SIG-M5 treated with dmso at 0.1 percent for 504 hours (cell line): ENCODE measurements around the gene CDKN2C.

ENCODE experiments used
- DNase-seq: peaks from one replicate; lab custom pipeline; 2025; ENCODE audit not compliant: unreplicated experiment; lab: John Stamatoyannopoulos, UW

CDKN2C gene

GRCh38 chr1:50964863-50965262 lies 5.2 kb upstream of the CDKN2C start:
- no peak for DNase-seq

GRCh38 chr1:50966991-50967390 lies 3.1 kb upstream of the CDKN2C start:
- no peak for DNase-seq

- DNase-seq, result peak; percentile 19
These were observed 2.5 kb upstream of the CDKN2C start for GRCh38 chr1:50967416-50968157.

GRCh38 chr1:50968158-50968820 lies 1.8 kb upstream of the CDKN2C start:
- DNase-seq, result peak; percentile 82

- DNase-seq, result peak; percentile 70
These were observed 1.0 kb upstream of the CDKN2C start for GRCh38 chr1:50968821-50969610.

- no peak for DNase-seq
These were observed 453 bp downstream of the CDKN2C start for GRCh38 chr1:50970509-50970887.

- no peak for DNase-seq
These were observed 1.0 kb downstream of the CDKN2C start for GRCh38 chr1:50970931-50971582.

- DNase-seq, result no peak
These were observed 1.8 kb downstream of the CDKN2C start for GRCh38 chr1:50971748-50972305.

- no peak for DNase-seq
These were observed 2.7 kb downstream of the CDKN2C start for GRCh38 chr1:50972766-50973165.

- DNase-seq, result no peak
These were observed 3.2 kb downstream of the CDKN2C start for GRCh38 chr1:50973255-50973654.

GRCh38 chr1:50973875-50974617 lies 4.0 kb downstream of the CDKN2C start:
- no peak for DNase-seq

GRCh38 chr1:50974618-50974935 lies 4.5 kb downstream of the CDKN2C start:
- DNase-seq, result no peak

- DNase-seq, result no peak
These were observed 5.4 kb downstream of the CDKN2C start for GRCh38 chr1:50975436-50975835.

- DNase-seq, result no peak
These were observed 6.3 kb downstream of the CDKN2C start for GRCh38 chr1:50976111-50976889.

GRCh38 chr1:50976890-50977574 lies 7.0 kb downstream of the CDKN2C start:
- DNase-seq, result peak; percentile 16

- peak; percentile 13 for DNase-seq
These were observed 7.6 kb downstream of the CDKN2C start for GRCh38 chr1:50977575-50978143.

- no peak for DNase-seq
These were observed 8.3 kb downstream of the CDKN2C start for GRCh38 chr1:50978144-50978851.
